Testis (tissue), 2 donors: ENCODE data around the gene MCUR1.

Source experiments
- CTCF ChIP-seq, 3 experiments: fragments of 450-650 bp in 2 of 3; fragments of 200-600 bp in 1 of 3; sonication (generic) in 1 of 3; IDR thresholded peaks; one replicate each; pipeline ENCODE4 v1.5.1; 2016 to 2019; ENCODE audit warnings: antibody characterized with exemption in 3 of 3, mild to moderate bottlenecking in 2 of 3, moderate library complexity in 1 of 3
- POLR2A ChIP-seq: fragments of 450-650 bp; IDR thresholded peaks from one replicate; pipeline ENCODE4 v1.6.1; 2017; ENCODE audit warnings: antibody characterized with exemption, mild to moderate bottlenecking, moderate library complexity

- TF ChIP-seq CTCF (IDR thresholded peaks at IDR 0.05) (no peak), POLR2A (no peak)
Observed at GRCh38 chr6:13853871-13854270, 39.5 kb upstream of the MCUR1 start.
